HepG2 (cell line): Measurements from ENCODE around the gene FRAS1. TPM values are rescaled to one million over a fixed set of nuclear protein-coding genes. Genes with fewer than 3 reads are reported as not detected.

Source experiments
- ATAC-seq: fragments of 200-7000 bp; cut with Tn5 transposase; 3 replicates; pipeline ENCODE4 v1.9.1; 2020; ENCODE audit warnings: mild to moderate bottlenecking, moderate library complexity
- BruUV-seq: library from RNA; stranded (reverse); fragments of 400-500 nt; replicated peaks from 2 replicates; lab custom pipeline; 2021; lab: Mats Ljungman, UMichigan
- CTCF ChIA-PET: fragments of 300-600 bp; formaldehyde crosslinking; extraction: SDS; loops from one replicate; lab custom pipeline; 2021; ENCODE audit warnings: low total read pairs, inconsistent platforms, low intra/inter-chr PET ratio; lab: Yijun Ruan, JAX
- POLR2A ChIA-PET: fragments of 350-600 bp; sonication (Branson Sonifier 250); formaldehyde crosslinking; loops from one replicate; lab custom pipeline; 2020; ENCODE audit warnings: antibody characterized with exemption, inconsistent platforms; lab: Yijun Ruan, JAX
- DNase-seq: peaks from one replicate; pipeline ENCODE4 v3.0.0-alpha.2; 2015; ENCODE audit warnings: low spot score
- FAIRE-seq: peaks from 3 replicates; lab custom pipeline; 2011; peaks lifted over from hg19 to GRCh38; lab: Jason Lieb, UNC
- H2AFZ ChIP-seq: one replicate; pipeline ENCODE4 v1.6.1; 2011; ENCODE audit warnings: low read length, inconsistent platforms
- H3K27ac ChIP-seq: fragments of 300-600 bp; 3 replicates; pipeline ENCODE4 v1.8.0; 2011; ENCODE audit warnings: mixed run types, mild to moderate bottlenecking, mixed read lengths, low read length, inconsistent platforms; ENCODE audit not compliant: insufficient read depth; ENCODE audit errors: extremely low read length
- H3K27me3 ChIP-seq, 2 experiments: fragments of 200-600 bp in 1 of 2; 2 replicates in 1 of 2; 3 replicates in 1 of 2; pipeline versions ENCODE4 v1.6.0 to v1.8.0; 2011; ENCODE audit warnings: low read length in 2 of 2, mild to moderate bottlenecking in 2 of 2, moderate library complexity in 2 of 2, inconsistent platforms in 1 of 2; ENCODE audit not compliant: insufficient read depth in 2 of 2, control insufficient read depth in 1 of 2
- H3K36me3 ChIP-seq, 2 experiments: fragments of 200-600 bp in 1 of 2; replicated peaks in 1 of 2; 2 replicates in 1 of 2; 3 replicates in 1 of 2; pipeline versions ENCODE4 v1.5.1 to v1.8.0; 2011; ENCODE audit warnings: low read length in 2 of 2, inconsistent platforms in 1 of 2; ENCODE audit not compliant: insufficient read depth in 2 of 2, control insufficient read depth in 1 of 2
- H3K4me1 ChIP-seq: 2 replicates; pipeline ENCODE4 v1.5.1; 2012; ENCODE audit warnings: low read length, inconsistent platforms; ENCODE audit not compliant: insufficient read depth
- H3K4me2 ChIP-seq: 2 replicates; pipeline ENCODE4 v1.6.0; 2011; ENCODE audit warnings: low read depth, low read length, inconsistent platforms
- H3K4me3 ChIP-seq, 3 experiments: fragments of 200-600 bp in 1 of 3; sonication (generic), shearing (Covaris generic) in 1 of 3; replicated peaks in 1 of 3; 2 replicates each; pipeline ENCODE4 v1.5.1; 2011 to 2016; ENCODE audit warnings: low read length in 3 of 3, inconsistent platforms in 2 of 3, low read depth in 2 of 3, mild to moderate bottlenecking in 2 of 3, control low read depth in 1 of 3, mixed read lengths in 1 of 3; ENCODE audit not compliant: insufficient read depth in 1 of 3
- H3K79me2 ChIP-seq: one replicate; pipeline ENCODE4 v1.6.1; 2011; ENCODE audit warnings: low read length, inconsistent platforms; ENCODE audit not compliant: insufficient read depth
- H3K9ac ChIP-seq: 2 replicates; pipeline ENCODE4 v1.6.0; 2011; ENCODE audit warnings: mild to moderate bottlenecking, low read depth, low read length, inconsistent platforms; ENCODE audit not compliant: insufficient read depth
- H3K9me3 ChIP-seq: 2 replicates; pipeline ENCODE4 v1.5.1; 2012; ENCODE audit warnings: mild to moderate bottlenecking, low read length
- H4K20me1 ChIP-seq: 2 replicates; pipeline ENCODE4 v1.6.0; 2011; ENCODE audit warnings: inconsistent platforms, mild to moderate bottlenecking, low read length, moderate library complexity; ENCODE audit not compliant: insufficient read depth
- ATF7-NPFF ChIP-seq: sonication (generic); formaldehyde crosslinking; IDR thresholded peaks from 2 replicates; pipeline ENCODE4 v1.8.1; 2023; ENCODE audit warnings: mild to moderate bottlenecking, low read depth, missing genetic modification reagents, moderate library complexity
- ELF1 ChIP-seq: sonication (generic); formaldehyde crosslinking; IDR thresholded peaks from 2 replicates; pipeline ENCODE4 v1.4.0; 2020; ENCODE audit warnings: missing genetic modification reagents
- MTA3 ChIP-seq: sonication (generic); formaldehyde crosslinking; IDR thresholded peaks from 2 replicates; pipeline ENCODE4 v1.4.0; 2020; ENCODE audit warnings: missing genetic modification reagents
- NFYB ChIP-seq: sonication (generic); formaldehyde crosslinking; IDR thresholded peaks from 2 replicates; pipeline ENCODE4 v1.4.0; 2020; ENCODE audit warnings: missing genetic modification reagents
- PLRG1 ChIP-seq: fragments of 450-650 bp; conservative IDR thresholded peaks from 2 replicates; pipeline ENCODE4 v1.6.1; 2016
- PPARG ChIP-seq: conservative IDR thresholded peaks from 2 replicates; pipeline ENCODE4 v1.6.1; 2016; ENCODE audit warnings: missing biosample characterization, missing genetic modification reagents
- RBM39 ChIP-seq: fragments of 200-400 bp; formaldehyde crosslinking; IDR thresholded peaks from one replicate; pipeline ENCODE4 v1.6.1; 2018; ENCODE audit warnings: antibody characterized with exemption, mild to moderate bottlenecking, low read depth, low read length; ENCODE audit not compliant: poor library complexity, severe bottlenecking
- REST ChIP-seq, 2 experiments: IDR thresholded peaks; 2 replicates each; pipeline ENCODE4 v1.6.1; 2011 to 2012; ENCODE audit warnings: low read length in 2 of 2, borderline replicate concordance in 1 of 2, low read depth in 1 of 2, mild to moderate bottlenecking in 1 of 2, moderate library complexity in 1 of 2
- RFXAP ChIP-seq: sonication (generic); formaldehyde crosslinking; IDR thresholded peaks from 2 replicates; pipeline ENCODE4 v1.4.0; 2020; ENCODE audit warnings: missing genetic modification reagents, borderline replicate concordance
- SIX4 ChIP-seq: sonication (generic); formaldehyde crosslinking; IDR thresholded peaks from 2 replicates; pipeline ENCODE4 v1.4.0; 2020; ENCODE audit warnings: missing genetic modification reagents
- SMAD9 ChIP-seq: sonication (generic); formaldehyde crosslinking; IDR thresholded peaks from 2 replicates; pipeline ENCODE4 v1.5.1; 2020; ENCODE audit warnings: mild to moderate bottlenecking, missing genetic modification reagents
- ZBTB7B ChIP-seq: sonication (generic); formaldehyde crosslinking; IDR thresholded peaks from 2 replicates; pipeline ENCODE4 v1.4.0; 2020; ENCODE audit warnings: missing genetic modification reagents
- ZFAT ChIP-seq: sonication (generic); formaldehyde crosslinking; conservative IDR thresholded peaks from 2 replicates; pipeline ENCODE4 v1.8.1; 2023; ENCODE audit warnings: missing genetic modification reagents, inconsistent platforms
- ZNF296 ChIP-seq: sonication (generic); formaldehyde crosslinking; conservative IDR thresholded peaks from 2 replicates; pipeline ENCODE4 v1.5.0; 2020; ENCODE audit warnings: mild to moderate bottlenecking, missing genetic modification reagents
- ZNF362 ChIP-seq: sonication (generic); formaldehyde crosslinking; IDR thresholded peaks from 2 replicates; pipeline ENCODE4 v1.4.0; 2020; ENCODE audit warnings: missing genetic modification reagents, mild to moderate bottlenecking, borderline replicate concordance
- ZNF557 ChIP-seq: sonication (generic); formaldehyde crosslinking; IDR thresholded peaks from 2 replicates; pipeline ENCODE4 v1.4.0; 2020; ENCODE audit warnings: missing genetic modification reagents
- ZNF562 ChIP-seq: sonication (generic); formaldehyde crosslinking; IDR thresholded peaks from 2 replicates; pipeline ENCODE4 v1.8.0; 2022; ENCODE audit warnings: missing genetic modification reagents, borderline replicate concordance
- ZNF569 ChIP-seq: sonication (generic); formaldehyde crosslinking; IDR thresholded peaks from 2 replicates; pipeline ENCODE4 v1.5.0; 2020; ENCODE audit warnings: mild to moderate bottlenecking, missing genetic modification reagents, moderate library complexity, borderline replicate concordance
- WGBS: methylation state at CpG from one replicate; pipeline ENCODE4 v1.1.6; 2017; ENCODE audit warnings: low lambda C conversion rate; 5-methylcytosine and 5-hydroxymethylcytosine counted together
- in situ Hi-C: cut with HindIII; loops from 2 replicates; pipeline ENCODE4 v1.10.0; 2017; ENCODE audit warnings: low pct_unique_long_range_greater_than_20kb; ENCODE audit not compliant: extremely low pct_ligation_motif_present
- intact Hi-C: fragments of 100-400 bp; cut with micrococcal nuclease; formaldehyde crosslinking; loops from one replicate; pipeline ENCODE4 v1.10.0; 2022; ENCODE audit not compliant: unreplicated experiment
- polyA plus RNA-seq, 8 experiments: library from polyadenylated mRNA; depleted of rRNA in 3 of 8; stranded (reverse) in 7 of 8; unstranded in 1 of 8; fragments of >200 nt; fragmentation: Illumina TruSeq in 4 of 8; extraction: Trizol in 4 of 8; gene quantifications; 2 replicates each; pipeline versions ENCODE4 v1.2.1 to v1.2.3, GENCODE V29; 2011 to 2016; ENCODE audit warnings: low read depth in 4 of 8, missing spikeins in 1 of 8, mixed read lengths in 1 of 8; ENCODE audit not compliant: insufficient read depth in 1 of 8
- total RNA-seq, 5 experiments: library from RNA; depleted of rRNA; stranded (reverse); fragments of >200 nt; fragmentation: Illumina TruSeq; extraction: Trizol; gene quantifications; 2 replicates each; pipeline ENCODE4 v1.2.3, GENCODE V29; 2016; ENCODE audit warnings: low read depth in 1 of 5
- TF ChIP-seq, protein P1 (sequence below): sonication (generic); formaldehyde crosslinking; IDR thresholded peaks from 2 replicates; pipeline ENCODE4 v1.4.0; 2020; ENCODE audit warnings: mild to moderate bottlenecking, low read depth, missing genetic modification reagents

The FRAS1 gene
- total and polyA plus RNA-seq, 2 of the 13 experiments (the other 11 are each of a cell fraction or from before 2014, with no cell fraction given), result 22.5 to 31.6 TPM

DNA sequence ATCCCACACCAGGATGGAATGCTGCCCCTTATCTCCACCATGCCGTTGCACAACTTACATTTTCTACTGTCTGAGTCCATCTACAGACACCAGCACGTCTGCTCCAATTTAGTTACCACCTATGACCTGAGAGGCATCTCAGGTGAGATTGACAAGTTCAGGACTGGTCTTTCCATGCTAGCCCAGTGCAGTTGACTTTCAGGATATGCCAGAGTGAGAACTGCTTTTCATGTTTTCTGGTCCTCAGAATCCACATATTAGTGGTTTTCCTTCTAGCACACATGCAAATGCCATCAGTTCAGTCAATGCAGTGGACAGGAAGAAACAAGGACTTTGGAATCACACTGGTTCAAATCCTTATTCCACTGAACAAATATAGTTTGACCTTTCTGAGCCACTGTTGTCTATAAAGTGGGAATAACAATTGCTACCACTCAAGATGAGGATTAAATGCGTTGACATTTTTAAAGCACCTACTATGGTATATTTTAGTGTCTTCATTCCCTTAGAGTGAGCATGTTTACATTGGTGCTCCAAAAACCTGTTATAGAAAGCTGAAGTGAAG lies 456.4 kb downstream of the FRAS1 start:
- CTCF ChIA-PET, result no interaction called here
- no peak for TF ChIP-seq ELF1 (CRISPR knock-in tag)
- no peak for TF ChIP-seq RBM39
- TF ChIP-seq ZNF569, result no peak
- TF ChIP-seq REST (IDR thresholded peaks at IDR 0.05; ENCODE audit: borderline replicate concordance in 1 of 2, low read depth in 1 of 2, low read length in 2 of 2), result no peak
- TF ChIP-seq ZNF296, result no peak
- TF ChIP-seq PLRG1, result no peak
- no peak for TF ChIP-seq ZBTB7B (CRISPR knock-in tag)
- no peak for TF ChIP-seq SMAD9 (CRISPR knock-in tag)
- no peak for TF ChIP-seq NFYB (CRISPR knock-in tag)
- no peak for TF ChIP-seq MTA3
- TF ChIP-seq ZNF362, result no peak
- TF ChIP-seq PPARG (CRISPR knock-in tag), result no peak
- no peak for TF ChIP-seq ZNF557 (CRISPR knock-in tag)
- no peak for TF ChIP-seq ZNF562 (CRISPR knock-in tag)
- no peak for TF ChIP-seq RFXAP
- TF ChIP-seq, protein P1, sequence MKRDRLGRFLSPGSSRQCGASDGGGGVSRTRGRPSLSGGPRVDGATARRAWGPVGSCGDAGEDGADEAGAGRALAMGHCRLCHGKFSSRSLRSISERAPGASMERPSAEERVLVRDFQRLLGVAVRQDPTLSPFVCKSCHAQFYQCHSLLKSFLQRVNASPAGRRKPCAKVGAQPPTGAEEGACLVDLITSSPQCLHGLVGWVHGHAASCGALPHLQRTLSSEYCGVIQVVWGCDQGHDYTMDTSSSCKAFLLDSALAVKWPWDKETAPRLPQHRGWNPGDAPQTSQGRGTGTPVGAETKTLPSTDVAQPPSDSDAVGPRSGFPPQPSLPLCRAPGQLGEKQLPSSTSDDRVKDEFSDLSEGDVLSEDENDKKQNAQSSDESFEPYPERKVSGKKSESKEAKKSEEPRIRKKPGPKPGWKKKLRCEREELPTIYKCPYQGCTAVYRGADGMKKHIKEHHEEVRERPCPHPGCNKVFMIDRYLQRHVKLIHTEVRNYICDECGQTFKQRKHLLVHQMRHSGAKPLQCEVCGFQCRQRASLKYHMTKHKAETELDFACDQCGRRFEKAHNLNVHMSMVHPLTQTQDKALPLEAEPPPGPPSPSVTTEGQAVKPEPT, result no peak
- no peak for TF ChIP-seq ATF7-NPFF (CRISPR knock-in tag)
- TF ChIP-seq ZFAT, result no peak
- TF ChIP-seq SIX4 (CRISPR knock-in tag), result no peak

More for the DNA sequence above, 456.4 kb downstream of the FRAS1 start:
- H3K4me2 ChIP-seq, result peak overlapping the region; percentile 62
- H3K27me3 ChIP-seq, result no peaks in the 10 kb centered on the region
- H3K79me2 ChIP-seq, result no peaks in the 10 kb centered on the region
- H3K9me3 ChIP-seq, result no peaks in the 10 kb centered on the region
- H4K20me1 ChIP-seq, result no peaks in the 10 kb centered on the region
- no peak overlapping the region for H2AFZ ChIP-seq
- ATAC-seq (peak; percentile 83), FAIRE-seq (peak; percentile 78), DNase-seq (peak; percentile 74)
- H3K27ac ChIP-seq, result peak overlapping the region; percentile 54
- intact Hi-C loops, result loop anchor here (1.0 kb wide), 1 partner anchor 351 kb away; no protein-coding TSS in a partner anchor
- 25% methylated on average over 3 of the region's 3 CpGs for WGBS
- H3K36me3 ChIP-seq, result peaks cover 13 to 44% of the 10 kb centered on the region in 2 experiments
- H3K9ac ChIP-seq, result no peak overlapping the region
- H3K4me3 ChIP-seq, result peak overlapping the region in 1 of 3 experiments; percentile 17; a peak in 2 of 6 replicates
- POLR2A ChIA-PET, result no interaction called here
- in situ Hi-C loops, result no loop called here
- H3K4me1 ChIP-seq, result peaks cover 36% of the 10 kb centered on the region
- BruUV-seq, result no TSS peak
